Posterior vena cava (tissue), 2 donors: ENCODE measurements around the gene SMURF2. TPM values are rescaled to one million over a fixed set of nuclear protein-coding genes. Genes with fewer than 3 reads are reported as not detected.

Experiments
- DNase-seq: peaks from one replicate; pipeline ENCODE4 v3.0.0-alpha.2; 2020; ENCODE audit warnings: low spot score
- intact Hi-C, 2 donors: fragments of 100-400 bp; cut with DNase I; formaldehyde crosslinking; loops; one replicate each; pipeline versions ENCODE4 v1.14.1 to v1.14.2; 2022 to 2023
- long read RNA-seq, 2 donors: library from polyadenylated mRNA; unstranded; transcript quantifications; one replicate each; pipeline ENCODE4 v2.0.0, GENCODE V29; 2020 to 2021
- total RNA-seq, 2 donors: library from RNA; stranded (reverse); fragmentation: NEBNext Ultra II Directional; extraction: Animal tissue kit (Norgen Biotek cat#: 25700); gene quantifications; one replicate each; pipeline ENCODE4 v1.2.1, GENCODE V29; 2021
- donor health status: DM: yes; HTN: yes; CAD: no.
- donor health status: DM: yes; HTN: yes; CAD: no.

SMURF2 gene
- total RNA-seq: 10 to 100 TPM; 23.8 to 28.4 TPM
- long read RNA-seq, donor 1, partial matches to known transcripts: 3 of 13 reads
- long read RNA-seq, donor 1, other reads (novel, unspliced or antisense): 6 of 13 reads
- long read RNA-seq, donor 2, partial matches to known transcripts: 1 of 6 reads
- long read RNA-seq, donor 2, other reads (novel, unspliced or antisense): 5 of 6 reads

DNA sequence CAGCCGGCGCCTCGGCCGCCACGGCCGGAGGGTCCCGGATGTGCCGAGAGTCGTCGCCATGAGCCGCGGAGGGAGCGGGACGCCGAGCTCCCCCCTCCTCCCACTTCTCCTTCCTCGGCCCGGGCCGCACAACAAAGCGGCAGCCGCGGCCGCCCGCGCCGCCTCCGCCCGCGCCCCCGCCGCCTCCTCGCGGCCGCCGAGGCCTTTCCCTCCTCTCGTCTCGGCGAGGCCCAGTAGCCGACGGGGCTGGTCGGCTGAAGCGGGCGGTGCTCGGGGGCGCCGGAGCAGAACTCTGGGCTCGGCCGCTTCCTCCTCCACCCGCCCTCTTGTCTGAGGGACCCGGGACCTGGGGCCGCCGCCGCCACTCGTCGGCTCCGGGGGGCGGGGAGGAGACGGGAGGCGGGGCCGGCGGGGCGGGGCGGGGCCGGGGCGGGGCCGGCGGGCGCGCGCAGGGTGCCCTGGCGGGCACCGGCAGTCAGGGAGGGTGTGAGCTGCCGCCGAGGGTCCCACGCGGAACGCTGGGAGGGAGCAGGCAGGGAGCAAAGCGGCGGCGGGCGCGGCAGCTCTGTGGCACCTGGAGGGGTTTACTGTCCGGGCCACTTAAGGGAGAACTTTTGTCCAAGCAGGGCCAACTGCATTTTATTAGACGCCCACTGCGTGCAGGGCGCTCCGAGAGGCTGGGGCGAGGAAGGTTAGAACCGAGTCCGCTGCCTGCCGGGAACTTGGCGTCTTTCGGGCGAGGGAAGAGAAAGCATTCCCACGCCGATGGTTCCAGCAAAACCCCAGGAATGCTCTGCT, at the start of gene SMURF2:
Gene SMURF2 (minus strand): TSS at position 332 of the 798 bp plus-strand sequence. CDS start 427 bp downstream, outside the sequence.
- intact Hi-C loops: no loop called here
- peak; percentile 93 for DNase-seq

DNA sequence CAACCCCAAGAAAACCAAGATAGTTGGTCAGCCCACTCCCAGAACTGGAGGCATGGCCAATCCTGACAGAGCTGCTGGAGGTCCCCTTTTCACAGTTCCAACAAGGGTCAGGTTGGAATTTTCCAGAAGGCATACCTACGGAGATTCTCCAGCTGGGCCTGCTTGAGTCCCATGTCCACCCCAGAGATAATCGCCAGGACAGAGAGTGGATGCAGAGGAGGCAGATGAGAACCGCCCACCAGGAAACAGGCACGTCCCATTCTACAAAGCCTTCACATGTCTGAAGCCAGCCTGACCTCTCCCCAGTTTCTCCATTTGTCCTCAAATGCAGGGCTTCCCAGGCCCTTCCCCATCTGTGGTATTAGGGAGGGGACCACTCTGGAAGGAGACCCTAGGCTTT, 47.4 kb upstream of the SMURF2 start:
- intact Hi-C loops: no loop called here

DNA sequence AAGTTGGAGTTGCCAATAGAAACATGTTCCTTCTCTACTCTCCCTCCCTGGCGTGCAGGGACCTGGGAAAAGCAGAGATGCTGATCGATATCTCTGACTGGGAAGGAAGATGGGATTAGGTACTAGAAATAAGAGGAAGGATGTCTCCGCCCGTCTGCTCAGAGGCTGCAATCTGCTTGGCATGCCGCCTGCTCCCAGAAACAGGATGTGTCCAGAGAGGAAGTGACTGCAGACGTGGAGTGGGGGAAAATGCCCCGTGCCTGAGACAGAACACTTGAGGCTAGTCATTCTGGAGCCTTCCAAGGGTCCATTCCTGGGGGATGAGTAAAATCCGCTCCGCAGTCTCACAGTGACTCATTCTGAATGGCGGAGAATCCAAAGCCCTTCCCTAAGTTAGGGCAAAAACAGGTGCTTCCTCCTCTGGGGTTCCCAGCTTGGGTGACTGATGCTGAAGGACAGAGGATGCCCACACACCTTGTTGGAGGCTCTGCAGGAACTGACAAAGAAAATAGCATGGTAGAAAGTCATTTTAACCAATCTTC, 45.0 kb upstream of the SMURF2 start:
- peak; percentile 98 for DNase-seq
- intact Hi-C loops: no loop called here

More for the DNA sequence above, 47.4 kb upstream of the SMURF2 start:
- peak; percentile 45 for DNase-seq

DNA sequence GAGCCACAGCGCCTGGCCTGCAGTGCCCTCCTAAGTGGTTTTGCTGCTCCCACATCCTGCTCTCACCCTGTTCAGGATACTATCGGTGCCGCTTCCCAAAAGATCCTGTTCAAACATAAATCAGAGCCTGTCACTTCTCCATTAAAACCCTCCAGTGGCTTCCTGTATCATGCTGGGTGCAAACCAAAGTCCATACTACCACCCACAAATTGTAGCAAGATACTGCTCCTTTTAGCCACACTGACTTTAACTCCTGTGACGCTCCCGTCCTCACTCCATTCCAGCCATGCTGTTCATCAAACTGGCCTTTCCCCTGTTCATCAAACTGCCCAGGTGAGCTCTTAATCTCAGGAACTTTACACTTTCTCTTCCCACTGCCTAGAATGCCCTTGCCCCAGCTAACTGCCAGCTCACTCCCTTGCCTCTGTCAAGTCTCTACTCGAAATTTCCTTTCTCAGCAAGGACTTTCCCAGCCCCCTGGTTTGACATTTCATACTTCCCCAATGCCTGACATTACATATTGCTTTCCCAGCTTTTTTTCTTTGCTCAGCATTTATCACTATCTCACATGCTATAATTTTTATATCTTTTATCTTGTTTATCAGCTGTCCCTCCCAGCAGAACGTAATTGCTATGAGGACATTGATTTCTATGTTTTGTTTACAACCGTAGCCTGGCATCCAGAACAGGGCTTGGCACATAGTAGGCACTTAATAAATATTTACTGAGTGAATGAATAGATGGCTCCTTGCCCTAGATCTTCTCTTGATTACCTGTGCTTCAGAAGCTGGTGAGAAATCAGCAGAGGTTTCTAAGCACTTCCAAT, 44.3 kb upstream of the SMURF2 start:
- DNase-seq: peak; percentile 38
- intact Hi-C loops: no loop called here

DNA sequence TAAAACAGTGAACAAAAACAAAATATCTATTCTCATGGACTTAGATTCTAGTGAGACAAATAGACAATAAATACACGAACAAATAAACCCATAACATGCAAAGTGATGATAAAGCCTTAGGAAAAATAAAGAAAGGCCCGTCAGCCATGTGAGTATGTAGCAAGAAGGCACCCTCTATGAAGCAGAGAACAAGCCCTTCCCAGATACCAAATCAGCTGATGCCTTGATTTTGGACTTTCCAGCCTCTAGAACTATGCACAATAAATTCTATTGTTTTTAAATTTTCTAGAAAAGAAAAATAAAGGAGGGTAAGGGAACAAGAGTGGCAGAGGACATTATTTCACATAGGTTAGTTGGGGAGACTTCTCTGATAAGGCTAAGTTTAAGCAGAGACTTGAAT, 40.7 kb upstream of the SMURF2 start:
- intact Hi-C loops: no loop called here
- DNase-seq: no peak

DNA sequence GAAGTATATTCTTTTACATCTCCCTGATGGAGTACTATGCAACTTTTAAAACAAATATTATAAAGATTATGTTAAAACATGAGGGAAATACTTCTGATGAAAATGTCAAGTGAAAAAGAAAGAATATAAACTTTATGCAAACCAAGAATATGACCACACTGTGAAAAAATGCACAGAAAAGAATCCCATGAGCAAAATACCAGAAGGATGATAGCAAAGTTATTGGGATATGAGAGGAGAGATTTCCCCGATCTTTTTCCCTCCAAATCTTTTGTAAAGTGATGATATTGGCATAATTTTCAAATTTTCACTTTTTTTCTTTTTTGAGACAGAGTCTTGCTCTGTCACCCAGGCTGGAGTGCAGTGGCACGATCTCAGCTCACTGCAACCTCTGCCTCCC, 36.6 kb upstream of the SMURF2 start:
- no peak for DNase-seq
- intact Hi-C loops: no loop called here

DNA sequence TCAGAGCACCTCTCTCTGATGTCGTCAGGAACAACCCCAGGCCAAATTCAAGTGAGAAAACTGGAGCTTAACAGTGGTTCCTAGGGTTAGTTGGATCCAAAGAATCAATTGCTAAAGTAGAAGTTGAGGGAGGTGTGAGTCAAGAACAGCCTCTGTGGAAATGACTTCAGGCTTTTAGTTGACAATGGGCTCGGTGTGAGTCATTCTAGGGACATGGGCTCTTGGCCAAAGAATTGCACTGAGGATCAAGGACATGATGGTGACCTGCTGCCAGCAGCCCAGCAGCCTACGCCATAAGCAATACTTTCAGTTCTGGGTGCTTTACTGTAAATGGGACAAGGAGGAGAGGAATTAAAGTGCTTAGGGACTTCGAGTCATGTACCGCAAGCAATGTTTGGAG, 32.1 kb upstream of the SMURF2 start:
- intact Hi-C loops: no loop called here
- DNase-seq: peak; percentile 77

DNA sequence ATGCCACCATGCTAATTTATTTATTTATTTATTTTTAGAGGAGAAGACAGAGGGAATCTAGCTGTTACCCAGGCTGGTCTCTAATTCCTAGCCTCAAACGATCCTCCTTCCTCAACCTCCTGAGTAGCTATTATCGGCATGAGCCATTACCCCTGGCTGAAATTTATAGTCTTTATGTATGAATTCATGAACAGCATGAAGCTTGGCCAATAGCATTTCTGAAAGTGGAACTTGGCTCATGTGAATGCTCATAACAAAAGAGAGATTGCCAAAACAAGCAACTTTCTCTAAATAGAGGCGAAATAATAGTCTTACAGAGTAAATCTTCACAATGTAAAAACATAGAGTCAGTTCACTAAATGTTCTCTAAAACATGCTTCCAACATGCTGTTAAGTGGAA, 30.1 kb upstream of the SMURF2 start:
- intact Hi-C loops: no loop called here
- no peak for DNase-seq

DNA sequence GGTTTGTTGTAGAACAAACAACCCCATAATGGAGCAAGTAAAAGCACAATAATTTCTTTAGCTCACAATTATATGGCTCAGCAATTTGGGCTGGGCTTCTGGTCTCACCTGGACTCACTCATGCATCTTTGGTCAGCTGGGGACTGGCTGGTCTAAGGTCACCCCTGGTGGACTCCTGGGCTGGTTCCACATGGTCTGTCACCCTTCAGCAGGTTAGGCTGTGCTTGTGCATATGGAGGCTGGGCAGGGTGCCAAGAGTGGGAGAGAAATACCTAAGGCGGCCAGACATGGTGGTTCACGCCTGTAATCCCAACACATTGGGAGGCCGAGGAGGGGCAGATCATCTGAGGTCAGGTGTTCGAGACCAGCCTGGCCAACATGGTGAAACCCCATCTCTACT, 27.0 kb upstream of the SMURF2 start:
- DNase-seq: no peak

DNA sequence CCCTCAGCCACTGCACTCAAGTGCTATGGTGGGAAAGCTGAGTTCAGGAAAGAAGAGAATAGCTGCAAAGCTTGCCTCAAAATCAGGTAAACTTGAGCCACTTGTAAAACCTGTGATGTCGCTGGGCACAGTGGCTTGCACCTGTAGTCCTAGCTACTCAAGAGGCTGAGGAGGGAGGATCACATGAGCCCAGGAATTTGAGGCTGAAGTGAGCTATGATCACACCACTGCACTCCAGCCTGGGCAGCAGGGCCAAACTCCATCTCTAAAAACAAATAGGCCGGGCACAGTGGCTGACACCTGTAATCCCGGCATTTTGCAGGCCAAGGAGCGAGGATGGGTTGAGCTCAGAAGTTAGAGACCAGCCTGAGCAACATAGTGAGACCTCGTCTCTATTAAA, 26.4 kb upstream of the SMURF2 start:
- intact Hi-C loops: no loop called here

More for the DNA sequence above, 27.0 kb upstream of the SMURF2 start:
- intact Hi-C loops: no loop called here

DNA sequence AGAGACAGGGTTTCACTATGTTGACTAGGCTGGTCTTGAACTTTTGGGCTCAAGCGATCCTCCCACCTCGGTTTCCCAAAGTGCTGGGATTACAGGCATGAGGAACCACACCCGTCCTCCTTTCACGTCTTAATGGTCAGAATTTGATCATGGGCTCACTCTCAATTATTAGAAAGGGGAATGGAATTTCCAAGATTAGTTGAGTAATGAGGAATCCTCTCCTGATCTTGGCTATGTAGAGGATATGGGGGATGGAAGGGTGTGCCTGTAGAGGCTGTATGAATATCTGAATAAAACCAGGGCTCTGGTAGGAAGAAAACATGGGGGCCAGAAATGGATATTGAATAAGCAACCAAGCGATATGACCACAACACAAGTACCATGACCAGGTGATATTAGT, 25.9 kb upstream of the SMURF2 start:
- DNase-seq: no peak
- intact Hi-C loops: no loop called here

More for the DNA sequence above, 26.4 kb upstream of the SMURF2 start:
- no peak for DNase-seq

DNA sequence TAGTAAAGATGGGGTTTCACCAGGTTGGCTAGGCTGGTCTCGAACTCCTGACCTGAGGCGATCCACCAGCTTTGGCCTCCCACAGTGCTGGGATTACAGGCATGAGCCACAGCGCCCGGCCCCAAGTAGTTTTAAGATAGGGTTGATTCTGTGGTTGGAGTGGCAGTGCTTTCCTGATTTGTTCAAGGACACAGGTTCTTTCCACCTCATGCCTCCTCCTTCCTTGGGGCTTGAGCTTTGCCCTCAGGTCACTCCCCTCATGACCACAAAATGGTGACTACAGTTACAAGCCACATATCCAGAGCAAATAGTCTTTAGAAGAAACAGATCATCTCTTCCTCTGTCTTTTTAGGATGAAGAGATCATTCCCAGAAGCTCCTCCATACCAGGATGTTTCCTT, 25.3 kb upstream of the SMURF2 start:
- intact Hi-C loops: no loop called here
- no peak for DNase-seq

DNA sequence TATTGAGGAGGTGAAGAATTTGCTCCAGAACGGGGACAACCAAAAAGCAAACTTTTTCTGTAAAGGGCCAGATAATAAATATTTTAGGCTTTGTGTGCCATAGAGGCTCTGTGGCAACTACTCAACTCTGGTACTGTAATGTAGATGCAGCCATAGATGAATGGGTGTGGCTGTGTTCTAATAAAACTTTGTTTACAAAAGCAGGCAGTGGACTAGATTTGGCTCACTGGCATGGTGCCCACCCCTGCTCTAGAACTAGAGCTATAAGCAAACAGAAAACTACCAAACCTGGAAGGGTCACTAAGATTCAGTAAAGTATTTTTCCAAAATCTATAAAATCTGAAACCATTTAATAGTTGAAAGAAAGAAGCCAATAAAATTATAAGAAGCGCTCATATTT, 24.6 kb upstream of the SMURF2 start:
- no peak for DNase-seq
- intact Hi-C loops: no loop called here

DNA sequence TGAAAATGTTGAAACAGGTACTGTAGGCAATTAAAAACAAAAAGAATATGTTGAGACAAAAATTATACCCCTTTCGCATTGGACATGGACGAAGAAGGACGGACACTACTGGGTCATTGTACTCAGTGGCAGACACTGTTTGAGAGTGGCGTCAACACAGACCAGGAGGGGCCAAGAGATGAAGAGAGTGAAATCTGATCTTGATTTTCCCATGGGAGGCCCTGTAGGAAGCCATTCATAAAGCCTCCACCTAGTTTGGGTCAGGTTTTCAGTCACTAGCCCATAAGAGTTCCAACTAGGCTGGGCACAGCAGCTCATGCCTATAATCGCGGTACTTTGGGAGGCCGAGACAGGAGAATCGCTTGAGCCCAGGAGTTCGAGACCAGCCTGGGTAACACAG, 23.6 kb upstream of the SMURF2 start:
- DNase-seq: no peak
- intact Hi-C loops: no loop called here

DNA sequence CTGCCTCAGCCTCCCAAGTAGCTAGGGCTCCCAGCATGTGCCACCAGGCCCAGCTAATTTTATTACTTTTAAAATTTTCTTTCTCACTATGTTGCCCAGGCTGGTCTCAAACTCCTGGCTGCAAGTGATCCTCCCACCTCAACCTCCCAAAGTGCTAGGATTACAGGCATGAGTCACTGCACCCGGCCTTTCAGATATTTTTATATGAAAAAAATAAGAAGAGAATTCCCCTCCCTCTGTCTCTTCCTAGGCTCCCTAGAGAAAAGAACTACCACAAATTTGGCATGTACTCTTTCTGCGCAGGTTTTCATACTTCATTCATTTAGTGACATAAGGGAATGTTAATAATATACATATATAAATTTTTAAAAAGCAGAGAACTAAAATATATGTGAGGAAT, 21.7 kb upstream of the SMURF2 start:
- intact Hi-C loops: no loop called here
- DNase-seq: no peak

DNA sequence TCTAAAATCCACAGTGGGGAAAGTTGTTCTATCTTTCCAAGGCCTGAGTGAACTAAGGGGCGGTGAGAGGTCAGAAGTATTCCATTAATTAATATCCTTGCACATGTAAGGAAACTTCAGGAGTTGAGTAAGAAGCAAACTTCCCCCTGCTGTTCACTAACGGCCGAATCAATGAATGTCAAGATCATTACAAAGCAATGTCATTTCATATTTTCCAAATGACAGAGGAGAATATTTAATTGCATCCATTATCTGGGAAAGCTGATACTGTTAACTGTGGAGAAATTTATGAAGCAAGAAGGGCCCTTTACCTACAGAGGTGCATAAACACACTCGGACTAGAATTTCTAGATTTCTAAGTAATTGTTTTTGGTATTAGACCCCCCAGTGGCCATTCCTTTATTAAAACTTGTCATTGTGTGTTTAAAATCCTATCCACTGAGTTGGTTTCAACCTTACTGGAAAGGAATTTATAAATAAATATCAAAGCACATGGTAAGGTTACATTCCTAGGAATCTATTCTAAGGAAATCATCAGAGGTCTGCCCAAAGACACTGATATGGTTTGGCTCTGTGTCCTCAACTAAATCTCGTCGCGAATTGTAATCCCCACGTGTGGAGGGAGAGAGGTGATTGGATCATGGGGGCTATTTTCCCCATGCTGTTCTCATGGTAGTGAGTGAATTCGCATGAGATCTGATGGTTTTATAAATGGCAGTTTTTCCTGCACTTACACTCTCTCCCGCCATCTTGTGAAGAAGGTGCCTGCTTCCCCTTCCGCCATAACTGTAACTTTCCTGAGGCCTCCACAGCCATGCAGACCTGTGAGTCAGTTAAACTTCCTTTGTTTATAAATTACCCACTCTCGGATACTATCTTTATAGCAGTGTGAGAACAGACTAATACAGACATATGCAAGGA, 20.4 kb upstream of the SMURF2 start:
- no peak for DNase-seq

DNA sequence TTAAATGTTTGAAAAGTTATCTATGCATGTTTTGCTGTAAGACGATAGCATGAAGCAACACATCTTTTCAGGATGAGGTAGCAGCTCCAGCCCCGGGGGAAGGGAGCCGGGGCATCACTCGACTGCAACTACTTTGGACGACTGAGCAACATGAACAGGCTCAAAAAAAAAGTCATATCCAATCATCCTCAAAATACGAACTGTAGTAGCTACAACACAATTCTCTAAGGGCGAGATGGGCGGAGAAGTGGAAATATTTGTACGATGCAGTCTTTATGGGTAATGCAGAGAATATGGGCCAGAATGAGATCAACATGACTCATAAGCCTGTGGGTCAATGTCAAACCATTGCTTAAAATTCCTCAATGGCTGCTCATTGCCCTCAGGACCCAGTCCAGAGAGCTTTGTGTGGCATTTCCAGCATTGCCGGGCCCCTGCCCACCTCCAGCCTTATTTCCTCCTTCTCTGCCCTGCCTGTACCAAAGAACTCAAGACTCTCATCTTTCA, 17.7 kb upstream of the SMURF2 start:
- intact Hi-C loops: no loop called here
- peak; percentile 86 for DNase-seq

More for the DNA sequence above, 20.4 kb upstream of the SMURF2 start:
- intact Hi-C loops: no loop called here

DNA sequence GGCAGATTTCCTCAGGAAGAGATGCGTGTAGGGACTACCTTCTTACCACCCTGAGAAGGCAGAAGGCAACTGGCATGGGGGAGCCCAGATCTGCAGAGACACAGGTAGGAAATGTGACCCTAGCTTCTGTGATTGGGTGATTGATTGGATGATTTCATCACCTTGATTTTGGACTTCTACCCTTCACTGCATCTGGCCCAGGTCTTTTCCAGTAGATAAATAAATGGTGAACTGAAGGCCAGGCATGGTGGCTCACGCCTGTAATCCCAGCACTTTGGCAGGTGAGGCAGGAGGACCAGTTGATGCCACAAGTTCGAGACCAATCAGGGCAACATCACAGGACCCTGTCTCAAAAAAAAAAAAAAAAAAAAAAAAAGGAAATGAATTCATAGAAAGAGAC, 14.7 kb upstream of the SMURF2 start:
- intact Hi-C loops: no loop called here
- DNase-seq: no peak
